GM12864 (cell line): ENCODE measurements around the gene MYH14.
"Not testable (repeated sequence)": the region's sequence is repeated elsewhere in the genome, so short reads cannot be mapped to it uniquely, and the experiment has no call there.

Experiments used
- DNase-seq: peaks from one replicate; pipeline ENCODE4 v3.0.0-alpha.2; 2011; ENCODE audit warnings: low read depth
- H3K4me3 ChIP-seq: 2 replicates; pipeline ENCODE4 v1.5.1; 2011; ENCODE audit warnings: mild to moderate bottlenecking, low read depth, low read length, control low read depth
- TF ChIP-seq, protein P1 (sequence below): IDR thresholded peaks from 2 replicates; pipeline ENCODE4 v1.5.1; 2011; ENCODE audit warnings: low read depth, mild to moderate bottlenecking, moderate library complexity, low read length, control low read depth, inconsistent platforms; ENCODE audit errors: missing control alignments

Gene MYH14

GRCh38 chr19:50222691-50223438, 19.4 kb downstream of the MYH14 start:
- TF ChIP-seq, protein P1, sequence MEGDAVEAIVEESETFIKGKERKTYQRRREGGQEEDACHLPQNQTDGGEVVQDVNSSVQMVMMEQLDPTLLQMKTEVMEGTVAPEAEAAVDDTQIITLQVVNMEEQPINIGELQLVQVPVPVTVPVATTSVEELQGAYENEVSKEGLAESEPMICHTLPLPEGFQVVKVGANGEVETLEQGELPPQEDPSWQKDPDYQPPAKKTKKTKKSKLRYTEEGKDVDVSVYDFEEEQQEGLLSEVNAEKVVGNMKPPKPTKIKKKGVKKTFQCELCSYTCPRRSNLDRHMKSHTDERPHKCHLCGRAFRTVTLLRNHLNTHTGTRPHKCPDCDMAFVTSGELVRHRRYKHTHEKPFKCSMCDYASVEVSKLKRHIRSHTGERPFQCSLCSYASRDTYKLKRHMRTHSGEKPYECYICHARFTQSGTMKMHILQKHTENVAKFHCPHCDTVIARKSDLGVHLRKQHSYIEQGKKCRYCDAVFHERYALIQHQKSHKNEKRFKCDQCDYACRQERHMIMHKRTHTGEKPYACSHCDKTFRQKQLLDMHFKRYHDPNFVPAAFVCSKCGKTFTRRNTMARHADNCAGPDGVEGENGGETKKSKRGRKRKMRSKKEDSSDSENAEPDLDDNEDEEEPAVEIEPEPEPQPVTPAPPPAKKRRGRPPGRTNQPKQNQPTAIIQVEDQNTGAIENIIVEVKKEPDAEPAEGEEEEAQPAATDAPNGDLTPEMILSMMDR: no peak
- no peak for DNase-seq
- H3K4me3 ChIP-seq: no peak overlapping the region

DNA sequence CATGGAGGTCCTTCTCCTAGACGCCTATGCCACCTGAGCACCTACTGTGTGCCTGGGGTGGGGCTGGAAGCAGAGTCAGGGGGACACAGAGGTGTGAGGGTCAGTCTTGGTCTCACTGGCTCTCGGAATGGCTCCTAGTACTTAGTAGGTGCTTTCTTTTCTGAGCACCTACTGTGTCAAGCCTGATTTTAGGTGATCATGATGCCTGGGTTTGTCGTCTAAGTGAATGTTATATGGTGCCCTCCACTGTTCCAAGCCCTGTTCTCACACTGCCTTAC, 20.0 kb downstream of the MYH14 start:
- DNase-seq: no peak

GRCh38 chr19:50224986-50225747, 21.7 kb downstream of the MYH14 start:
- TF ChIP-seq, protein P1: no peak
- no peak for DNase-seq
- no peak overlapping the region for H3K4me3 ChIP-seq

More for the DNA sequence above, 20.0 kb downstream of the MYH14 start:
- TF ChIP-seq, protein P1: no peak
- H3K4me3 ChIP-seq: no peak overlapping the region

DNA sequence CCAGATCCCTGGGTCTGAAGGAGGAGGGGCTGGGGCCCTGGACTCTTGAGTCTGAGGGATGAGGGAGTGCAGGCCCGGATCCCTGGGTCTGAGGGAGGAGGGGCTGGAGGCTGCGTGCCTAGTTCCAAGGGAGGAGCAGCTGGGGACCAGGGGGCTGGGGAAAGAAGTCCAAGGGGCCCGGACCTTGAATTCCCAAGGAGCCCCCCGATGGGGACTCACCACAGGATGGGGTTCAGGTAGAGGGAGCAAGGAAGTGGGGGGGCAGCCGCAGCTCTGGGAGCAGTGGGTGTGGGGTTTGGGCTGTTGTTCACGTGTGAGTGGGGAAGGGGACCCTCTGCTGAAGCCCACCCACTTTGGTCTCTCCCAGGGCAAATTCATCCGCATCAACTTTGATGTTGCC, 23.1 kb downstream of the MYH14 start:
- TF ChIP-seq, protein P1: no peak
- no peak for DNase-seq
- H3K4me3 ChIP-seq: no peak overlapping the region

DNA sequence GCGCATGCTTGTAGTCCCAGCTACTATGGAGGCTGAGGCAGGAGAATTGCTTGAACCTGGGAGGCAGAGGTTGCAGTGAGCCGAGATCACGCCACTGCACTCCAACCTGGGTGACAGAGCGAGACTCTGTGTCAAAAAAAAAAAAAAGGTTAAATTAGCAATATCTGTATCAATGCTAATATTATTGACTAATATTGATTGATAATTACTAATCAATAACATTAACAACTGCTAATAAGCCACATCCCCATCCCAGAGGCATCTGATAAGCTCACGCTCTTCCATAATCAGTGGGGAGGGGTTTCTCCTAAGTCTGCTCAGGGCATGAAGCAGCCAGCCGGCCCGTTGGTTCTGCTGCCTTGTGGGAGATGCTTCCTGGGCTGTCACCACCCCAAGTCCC, 24.7 kb downstream of the MYH14 start:
- DNase-seq, H3K4me3 ChIP-seq: not testable (repeated sequence)

GRCh38 chr19:50230379-50231351, 27.2 kb downstream of the MYH14 start:
- DNase-seq: no peak
- TF ChIP-seq, protein P1: no peak
- no peak overlapping the region for H3K4me3 ChIP-seq

DNA sequence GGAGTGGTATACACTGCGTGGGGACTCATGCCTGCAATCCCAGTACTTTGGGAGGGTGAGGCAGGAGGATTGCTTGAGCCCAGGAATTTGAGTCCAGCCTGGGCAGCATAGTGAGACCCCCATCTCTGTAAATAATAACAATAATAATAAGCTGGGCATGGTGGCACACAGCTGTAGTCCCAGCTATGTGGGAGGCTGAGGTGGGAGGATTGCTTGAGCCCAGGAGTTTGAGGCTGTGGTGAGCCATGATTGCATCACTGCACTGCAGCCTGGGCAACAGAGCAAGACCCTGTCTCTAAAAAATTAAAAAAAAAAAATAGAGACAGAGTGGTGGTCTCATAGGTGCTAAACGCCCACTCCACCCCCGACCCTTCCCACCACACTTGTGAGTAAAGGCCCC, 28.0 kb downstream of the MYH14 start:
- not testable (repeated sequence) for H3K4me3 ChIP-seq, DNase-seq
